GM19452 (cell line): ENCODE measurements around the gene GPBAR1.
"Not testable (repeated sequence)": the region's sequence is repeated elsewhere in the genome, so short reads cannot be mapped to it uniquely, and the experiment has no call there.

Experiments
- ATAC-seq: cut with Tn5 transposase; IDR thresholded peaks from one replicate; pipeline ENCODE4 v1.9.1; 2021; ENCODE audit not compliant: unreplicated experiment

The GPBAR1 gene

GRCh38 chr2:218266316-218266979, 5.6 kb downstream of the GPBAR1 start:
- ATAC-seq = no peak

GRCh38 chr2:218267259-218267658, 6.4 kb downstream of the GPBAR1 start:
- no peak for ATAC-seq

GRCh38 chr2:218269900-218270720, 9.3 kb downstream of the GPBAR1 start, which contains the start of the genes AAMP and PNKD:
TSS of gene AAMP (minus strand) at chr2:218270137. CDS start at chr2:218270086, 51 bp downstream.
TSS of gene PNKD (plus strand) at chr2:218270519. CDS start at chr2:218270536, 17 bp downstream.
- ATAC-seq = peak; percentile 89

- ATAC-seq = no peak
Measured at GRCh38 chr2:218270721-218271486, 10.1 kb downstream of the GPBAR1 start.

GRCh38 chr2:218271487-218271797, 10.6 kb downstream of the GPBAR1 start:
- no peak for ATAC-seq

GRCh38 chr2:218271865-218272530, 11.2 kb downstream of the GPBAR1 start:
- no peak for ATAC-seq

- no peak for ATAC-seq
Measured at GRCh38 chr2:218272531-218273212, 11.9 kb downstream of the GPBAR1 start.

- ATAC-seq = not testable (repeated sequence)
Measured at GRCh38 chr2:218273214-218273907, 12.5 kb downstream of the GPBAR1 start.

GRCh38 chr2:218273908-218274249, 13.1 kb downstream of the GPBAR1 start:
- ATAC-seq = no peak

- ATAC-seq = no peak
Measured at GRCh38 chr2:218274586-218274985, 13.8 kb downstream of the GPBAR1 start.

- ATAC-seq = no peak
Measured at GRCh38 chr2:218275371-218276072, 14.7 kb downstream of the GPBAR1 start.

GRCh38 chr2:218276986-218277755, 16.4 kb downstream of the GPBAR1 start:
- no peak for ATAC-seq

GRCh38 chr2:218277921-218278320, 17.1 kb downstream of the GPBAR1 start:
- no peak for ATAC-seq

- no peak for ATAC-seq
Measured at GRCh38 chr2:218278531-218279360, 17.9 kb downstream of the GPBAR1 start.

- no peak for ATAC-seq
Measured at GRCh38 chr2:218280260-218280870, 19.6 kb downstream of the GPBAR1 start.

GRCh38 chr2:218281449-218281848, 20.6 kb downstream of the GPBAR1 start:
- no peak for ATAC-seq
